H1 (cell line): ENCODE results near the gene RGMB.

ENCODE experiments used
- CTCF ChIP-seq, 3 experiments: IDR thresholded peaks; 1 replicate in 2 of 3; 2 replicates in 1 of 3; pipeline versions ENCODE4 v1.5.1 to v1.6.1; 2011; ENCODE audit warnings: low read length in 3 of 3, mild to moderate bottlenecking in 3 of 3, inconsistent platforms in 2 of 3, low read depth in 1 of 3, moderate library complexity in 1 of 3; ENCODE audit not compliant: insufficient read depth in 1 of 3; ENCODE audit errors: control extremely low read depth in 1 of 3
- SP1 ChIP-seq: IDR thresholded peaks from 2 replicates; pipeline ENCODE4 v1.6.1; 2011; ENCODE audit warnings: low read depth, low read length

DNA sequence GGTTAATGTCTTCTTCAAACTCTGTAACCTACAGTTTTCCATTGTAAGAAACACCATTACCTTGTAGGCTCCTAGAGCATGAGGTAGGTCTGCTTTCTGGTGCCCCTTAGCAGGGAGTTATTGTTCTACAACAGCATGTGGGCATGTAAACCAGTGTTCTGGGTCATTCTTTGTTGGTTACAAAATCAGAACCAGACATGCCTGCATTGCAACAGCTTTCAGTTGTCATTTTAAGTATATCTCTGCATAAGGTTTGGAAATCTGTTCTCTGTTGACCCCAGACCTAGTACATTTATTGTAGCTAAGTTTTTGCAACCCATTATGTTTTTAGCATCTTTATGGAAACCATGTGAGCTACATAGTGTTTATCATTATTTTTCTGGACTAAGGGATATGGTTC is 10.9 kb downstream of the RGMB start:
- TF ChIP-seq SP1 (no peak), CTCF (IDR thresholded peaks at IDR 0.05; ENCODE audit: control extremely low read depth in 1 of 3, insufficient read depth in 1 of 3, low read depth in 1 of 3, low read length in 3 of 3) (no peak)
